HepG2 (cell line): ENCODE measurements around the gene TTC31. TPM values are rescaled to one million over a fixed set of nuclear protein-coding genes. Genes with fewer than 3 reads are reported as not detected.

Source experiments
- ATAC-seq: fragments of 200-7000 bp; cut with Tn5 transposase; 3 replicates; pipeline ENCODE4 v1.9.1; 2020; ENCODE audit warnings: mild to moderate bottlenecking, moderate library complexity
- BruUV-seq: library from RNA; stranded (reverse); fragments of 400-500 nt; replicated peaks from 2 replicates; lab custom pipeline; 2021; lab: Mats Ljungman, UMichigan
- CTCF ChIA-PET: fragments of 300-600 bp; formaldehyde crosslinking; extraction: SDS; loops from one replicate; lab custom pipeline; 2021; ENCODE audit warnings: low total read pairs, inconsistent platforms, low intra/inter-chr PET ratio; lab: Yijun Ruan, JAX
- POLR2A ChIA-PET: fragments of 350-600 bp; sonication (Branson Sonifier 250); formaldehyde crosslinking; loops from one replicate; lab custom pipeline; 2020; ENCODE audit warnings: antibody characterized with exemption, inconsistent platforms; lab: Yijun Ruan, JAX
- DNase-seq: peaks from one replicate; pipeline ENCODE4 v3.0.0-alpha.2; 2015; ENCODE audit warnings: low spot score
- FAIRE-seq: peaks from 3 replicates; lab custom pipeline; 2011; peaks lifted over from hg19 to GRCh38; lab: Jason Lieb, UNC
- H2AFZ ChIP-seq: one replicate; pipeline ENCODE4 v1.6.1; 2011; ENCODE audit warnings: low read length, inconsistent platforms
- H3K27ac ChIP-seq: fragments of 300-600 bp; 3 replicates; pipeline ENCODE4 v1.8.0; 2011; ENCODE audit warnings: mixed run types, mild to moderate bottlenecking, mixed read lengths, low read length, inconsistent platforms; ENCODE audit not compliant: insufficient read depth; ENCODE audit errors: extremely low read length
- H3K27me3 ChIP-seq, 2 experiments: fragments of 200-600 bp in 1 of 2; 2 replicates in 1 of 2; 3 replicates in 1 of 2; pipeline versions ENCODE4 v1.6.0 to v1.8.0; 2011; ENCODE audit warnings: low read length in 2 of 2, mild to moderate bottlenecking in 2 of 2, moderate library complexity in 2 of 2, inconsistent platforms in 1 of 2; ENCODE audit not compliant: insufficient read depth in 2 of 2, control insufficient read depth in 1 of 2
- H3K36me3 ChIP-seq, 2 experiments: fragments of 200-600 bp in 1 of 2; replicated peaks in 1 of 2; 2 replicates in 1 of 2; 3 replicates in 1 of 2; pipeline versions ENCODE4 v1.5.1 to v1.8.0; 2011; ENCODE audit warnings: low read length in 2 of 2, inconsistent platforms in 1 of 2; ENCODE audit not compliant: insufficient read depth in 2 of 2, control insufficient read depth in 1 of 2
- H3K4me1 ChIP-seq: 2 replicates; pipeline ENCODE4 v1.5.1; 2012; ENCODE audit warnings: low read length, inconsistent platforms; ENCODE audit not compliant: insufficient read depth
- H3K4me2 ChIP-seq: 2 replicates; pipeline ENCODE4 v1.6.0; 2011; ENCODE audit warnings: low read depth, low read length, inconsistent platforms
- H3K4me3 ChIP-seq, 3 experiments: fragments of 200-600 bp in 1 of 3; sonication (generic), shearing (Covaris generic) in 1 of 3; replicated peaks in 1 of 3; 2 replicates each; pipeline ENCODE4 v1.5.1; 2011 to 2016; ENCODE audit warnings: low read length in 3 of 3, inconsistent platforms in 2 of 3, low read depth in 2 of 3, mild to moderate bottlenecking in 2 of 3, control low read depth in 1 of 3, mixed read lengths in 1 of 3; ENCODE audit not compliant: insufficient read depth in 1 of 3
- H3K79me2 ChIP-seq: one replicate; pipeline ENCODE4 v1.6.1; 2011; ENCODE audit warnings: low read length, inconsistent platforms; ENCODE audit not compliant: insufficient read depth
- H3K9ac ChIP-seq: 2 replicates; pipeline ENCODE4 v1.6.0; 2011; ENCODE audit warnings: mild to moderate bottlenecking, low read depth, low read length, inconsistent platforms; ENCODE audit not compliant: insufficient read depth
- H3K9me3 ChIP-seq: 2 replicates; pipeline ENCODE4 v1.5.1; 2012; ENCODE audit warnings: mild to moderate bottlenecking, low read length
- H4K20me1 ChIP-seq: 2 replicates; pipeline ENCODE4 v1.6.0; 2011; ENCODE audit warnings: inconsistent platforms, mild to moderate bottlenecking, low read length, moderate library complexity; ENCODE audit not compliant: insufficient read depth
- AKNA ChIP-seq: sonication (generic); formaldehyde crosslinking; IDR thresholded peaks from 2 replicates; pipeline ENCODE4 v1.4.0; 2020; ENCODE audit warnings: missing genetic modification reagents, borderline replicate concordance
- NFIC ChIP-seq: IDR thresholded peaks from 2 replicates; pipeline ENCODE4 v1.6.1; 2012; ENCODE audit warnings: mild to moderate bottlenecking, low read length, inconsistent platforms
- ZNF263 ChIP-seq: sonication (generic); formaldehyde crosslinking; IDR thresholded peaks from 2 replicates; pipeline ENCODE4 v1.4.0; 2020; ENCODE audit warnings: missing genetic modification reagents
- ZNF460 ChIP-seq: sonication (generic); formaldehyde crosslinking; IDR thresholded peaks from 2 replicates; pipeline ENCODE4 v1.5.1; 2020; ENCODE audit warnings: missing genetic modification reagents, mild to moderate bottlenecking, borderline replicate concordance
- ZNF512 ChIP-seq: sonication (generic); formaldehyde crosslinking; IDR thresholded peaks from 2 replicates; pipeline ENCODE4 v1.4.0; 2020; ENCODE audit warnings: mild to moderate bottlenecking, missing genetic modification reagents
- WGBS: methylation state at CpG from one replicate; pipeline ENCODE4 v1.1.6; 2017; ENCODE audit warnings: low lambda C conversion rate; 5-methylcytosine and 5-hydroxymethylcytosine counted together
- in situ Hi-C: cut with HindIII; loops from 2 replicates; pipeline ENCODE4 v1.10.0; 2017; ENCODE audit warnings: low pct_unique_long_range_greater_than_20kb; ENCODE audit not compliant: extremely low pct_ligation_motif_present
- intact Hi-C: fragments of 100-400 bp; cut with micrococcal nuclease; formaldehyde crosslinking; loops from one replicate; pipeline ENCODE4 v1.10.0; 2022; ENCODE audit not compliant: unreplicated experiment
- polyA plus RNA-seq, 8 experiments: library from polyadenylated mRNA; depleted of rRNA in 3 of 8; stranded (reverse) in 7 of 8; unstranded in 1 of 8; fragments of >200 nt; fragmentation: Illumina TruSeq in 4 of 8; extraction: Trizol in 4 of 8; gene quantifications; 2 replicates each; pipeline versions ENCODE4 v1.2.1 to v1.2.3, GENCODE V29; 2011 to 2016; ENCODE audit warnings: low read depth in 4 of 8, missing spikeins in 1 of 8, mixed read lengths in 1 of 8; ENCODE audit not compliant: insufficient read depth in 1 of 8
- total RNA-seq, 5 experiments: library from RNA; depleted of rRNA; stranded (reverse); fragments of >200 nt; fragmentation: Illumina TruSeq; extraction: Trizol; gene quantifications; 2 replicates each; pipeline ENCODE4 v1.2.3, GENCODE V29; 2016; ENCODE audit warnings: low read depth in 1 of 5
- TF ChIP-seq, protein P1 (sequence below): sonication (generic); formaldehyde crosslinking; IDR thresholded peaks from 2 replicates; pipeline ENCODE4 v1.4.0; 2020; ENCODE audit warnings: missing genetic modification reagents
- TF ChIP-seq, protein P2 (sequence below): sonication (generic); formaldehyde crosslinking; IDR thresholded peaks from 2 replicates; pipeline ENCODE4 v1.5.0; 2020; ENCODE audit warnings: missing genetic modification reagents, mild to moderate bottlenecking, borderline replicate concordance

The TTC31 gene
- total and polyA plus RNA-seq, 2 of the 13 experiments (the other 11 are each of a cell fraction or from before 2014, with no cell fraction given): 28.3 to 39.5 TPM

- TF ChIP-seq, protein P1, sequence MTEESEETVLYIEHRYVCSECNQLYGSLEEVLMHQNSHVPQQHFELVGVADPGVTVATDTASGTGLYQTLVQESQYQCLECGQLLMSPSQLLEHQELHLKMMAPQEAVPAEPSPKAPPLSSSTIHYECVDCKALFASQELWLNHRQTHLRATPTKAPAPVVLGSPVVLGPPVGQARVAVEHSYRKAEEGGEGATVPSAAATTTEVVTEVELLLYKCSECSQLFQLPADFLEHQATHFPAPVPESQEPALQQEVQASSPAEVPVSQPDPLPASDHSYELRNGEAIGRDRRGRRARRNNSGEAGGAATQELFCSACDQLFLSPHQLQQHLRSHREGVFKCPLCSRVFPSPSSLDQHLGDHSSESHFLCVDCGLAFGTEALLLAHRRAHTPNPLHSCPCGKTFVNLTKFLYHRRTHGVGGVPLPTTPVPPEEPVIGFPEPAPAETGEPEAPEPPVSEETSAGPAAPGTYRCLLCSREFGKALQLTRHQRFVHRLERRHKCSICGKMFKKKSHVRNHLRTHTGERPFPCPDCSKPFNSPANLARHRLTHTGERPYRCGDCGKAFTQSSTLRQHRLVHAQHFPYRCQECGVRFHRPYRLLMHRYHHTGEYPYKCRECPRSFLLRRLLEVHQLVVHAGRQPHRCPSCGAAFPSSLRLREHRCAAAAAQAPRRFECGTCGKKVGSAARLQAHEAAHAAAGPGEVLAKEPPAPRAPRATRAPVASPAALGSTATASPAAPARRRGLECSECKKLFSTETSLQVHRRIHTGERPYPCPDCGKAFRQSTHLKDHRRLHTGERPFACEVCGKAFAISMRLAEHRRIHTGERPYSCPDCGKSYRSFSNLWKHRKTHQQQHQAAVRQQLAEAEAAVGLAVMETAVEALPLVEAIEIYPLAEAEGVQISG (CRISPR knock-in tag): peak; percentile 37; the same call in 1 of the 2 replicates
- TF ChIP-seq, all 625 proteins: peak for 8; not testable (repeated sequence) for 617
Measured at GRCh38 chr2:74470742-74471141, 12.1 kb upstream of the TTC31 start (continued).

DNA sequence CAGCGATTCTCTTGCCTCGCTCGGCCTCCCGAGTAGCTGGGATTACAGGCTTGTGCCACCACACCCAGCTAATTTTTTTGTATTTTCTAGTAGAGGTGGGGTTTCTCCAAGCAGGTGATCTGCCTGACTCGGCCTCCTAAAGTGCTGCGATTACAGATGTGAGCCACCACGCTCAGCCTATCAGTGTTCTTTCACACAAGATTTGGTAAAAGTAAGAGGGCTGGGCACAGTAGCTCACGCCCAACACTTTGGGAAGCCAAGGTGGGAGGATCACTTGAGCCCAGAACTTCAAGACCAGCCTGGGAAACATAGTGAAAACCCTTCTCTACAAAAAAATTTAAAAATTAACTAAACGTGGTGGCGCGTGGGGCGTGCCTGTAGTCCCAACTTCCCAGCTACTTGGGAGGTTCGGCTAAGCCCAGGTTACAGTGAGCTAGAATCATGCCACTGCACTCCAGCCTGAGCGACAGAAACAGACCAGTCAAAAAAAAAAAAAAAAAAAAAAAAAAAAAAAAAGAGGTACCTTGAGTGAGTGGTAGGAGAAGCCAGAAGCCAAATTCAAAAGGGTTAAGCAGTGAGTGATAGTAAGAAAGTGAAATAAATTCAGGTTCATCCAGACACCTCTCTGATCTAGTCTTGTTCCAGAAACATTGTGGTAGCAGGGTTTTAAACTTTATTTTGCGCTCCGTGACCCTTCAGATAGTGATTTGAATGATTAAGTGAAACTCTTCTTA is 11.4 kb upstream of the TTC31 start:
- H3K36me3 ChIP-seq: peaks cover 7 to 16% of the 10 kb centered on the region in 2 experiments
- WGBS: 46% methylated on average over 16 of the region's 16 CpGs
- peak overlapping the region; percentile 67 to 91 (median 83) for H3K4me3 ChIP-seq
- H3K4me2 ChIP-seq: peak overlapping the region; percentile 95
- no peaks in the 10 kb centered on the region for H3K9me3 ChIP-seq
- peak overlapping the region; percentile 86 for H3K9ac ChIP-seq
- no peaks in the 10 kb centered on the region; a peak in 1 of 5 replicates for H3K27me3 ChIP-seq
- H3K79me2 ChIP-seq: peaks cover 2% of the 10 kb centered on the region
- no peak for DNase-seq
- intact Hi-C loops: loop anchor here (1.0 to 2.0 kb wide), 2 partner anchors 13 to 58 kb away; partner anchors contain the start of genes AUP1, HTRA2 and WBP1
- POLR2A ChIA-PET: interaction anchor here (0.7 to 20.6 kb wide), 16 partner anchors 10 to 293 kb away, joined by 3 to 795 read pairs (median 6); partner anchors contain the start of genes AUP1, CCDC142, DQX1 and HTRA2
- BruUV-seq: no TSS peak
- no peak for FAIRE-seq
- peaks cover 51% of the 10 kb centered on the region for H3K4me1 ChIP-seq
- CTCF ChIA-PET: no interaction called here
- in situ Hi-C loops: no loop called here
- no peaks in the 10 kb centered on the region for H4K20me1 ChIP-seq
- H3K27ac ChIP-seq: peak overlapping the region; percentile 83
- H2AFZ ChIP-seq: no peak overlapping the region
- peak; percentile 12 for ATAC-seq
- TF ChIP-seq AKNA (CRISPR knock-in tag) (no peak), NFIC (0 out of 2 replicates have a peak, but pooled peaks have one; percentile 28), ZNF263 (CRISPR knock-in tag) (peak; percentile 23; the same call in 1 of the 2 replicates), ZNF512 (CRISPR knock-in tag) (peak; percentile 12; the same call in 1 of the 2 replicates), ZNF460 (CRISPR knock-in tag) (peak; percentile 43; the same call in 1 of the 2 replicates)
- TF ChIP-seq, protein P2, sequence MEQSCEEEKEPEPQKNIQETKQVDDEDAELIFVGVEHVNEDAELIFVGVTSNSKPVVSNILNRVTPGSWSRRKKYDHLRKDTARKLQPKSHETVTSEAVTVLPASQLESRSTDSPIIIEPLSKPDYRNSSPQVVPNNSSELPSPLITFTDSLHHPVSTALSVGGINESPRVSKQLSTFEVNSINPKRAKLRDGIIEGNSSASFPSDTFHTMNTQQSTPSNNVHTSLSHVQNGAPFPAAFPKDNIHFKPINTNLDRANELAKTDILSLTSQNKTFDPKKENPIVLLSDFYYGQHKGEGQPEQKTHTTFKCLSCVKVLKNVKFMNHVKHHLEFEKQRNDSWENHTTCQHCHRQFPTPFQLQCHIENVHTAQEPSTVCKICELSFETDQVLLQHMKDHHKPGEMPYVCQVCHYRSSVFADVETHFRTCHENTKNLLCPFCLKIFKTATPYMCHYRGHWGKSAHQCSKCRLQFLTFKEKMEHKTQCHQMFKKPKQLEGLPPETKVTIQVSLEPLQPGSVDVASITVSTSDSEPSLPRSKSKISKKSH: no peak
